HepG2 (cell line): ENCODE results near the gene RBM12. TPM values are rescaled to one million over a fixed set of nuclear protein-coding genes. Genes with fewer than 3 reads are reported as not detected.

Experiments used
- ARHGAP35 ChIP-seq: sonication (generic); formaldehyde crosslinking; IDR thresholded peaks from 2 replicates; pipeline ENCODE4 v1.9.0; 2022; ENCODE audit warnings: mild to moderate bottlenecking, inconsistent platforms, moderate library complexity, missing genetic modification reagents, borderline replicate concordance
- BCL6 ChIP-seq: IDR thresholded peaks from 2 replicates; pipeline ENCODE4 v1.6.1; 2016; ENCODE audit warnings: missing genetic modification reagents, missing compliant biosample characterization
- BCLAF1 ChIP-seq: fragments of 450-650 bp; IDR thresholded peaks from 2 replicates; pipeline ENCODE4 v1.6.1; 2017; ENCODE audit warnings: mild to moderate bottlenecking
- MXD1 ChIP-seq: sonication (generic); formaldehyde crosslinking; IDR thresholded peaks from 2 replicates; pipeline ENCODE4 v1.4.0; 2020; ENCODE audit warnings: mild to moderate bottlenecking, missing genetic modification reagents
- MYC ChIP-seq: sonication (generic); formaldehyde crosslinking; IDR thresholded peaks from 2 replicates; pipeline ENCODE4 v1.9.0; 2021; ENCODE audit warnings: missing genetic modification reagents, borderline replicate concordance
- PATZ1 ChIP-seq: sonication (generic); formaldehyde crosslinking; IDR thresholded peaks from 2 replicates; pipeline ENCODE4 v1.4.0; 2020; ENCODE audit warnings: missing genetic modification reagents
- RAD21 ChIP-seq: fragments of 450-650 bp; formaldehyde crosslinking; IDR thresholded peaks from 2 replicates; pipeline ENCODE4 v1.5.0; 2020; ENCODE audit warnings: mild to moderate bottlenecking
- REL ChIP-seq: sonication (generic); formaldehyde crosslinking; conservative IDR thresholded peaks from 2 replicates; pipeline ENCODE4 v1.8.0; 2022; ENCODE audit warnings: mild to moderate bottlenecking, missing genetic modification reagents, moderate library complexity
- TSC22D2 ChIP-seq: sonication (generic); formaldehyde crosslinking; IDR thresholded peaks from 2 replicates; pipeline ENCODE4 v1.5.1; 2020; ENCODE audit warnings: missing genetic modification reagents, mild to moderate bottlenecking, borderline replicate concordance
- ZC3H4 ChIP-seq: sonication (generic); formaldehyde crosslinking; IDR thresholded peaks from 2 replicates; pipeline ENCODE4 v1.4.0; 2020; ENCODE audit warnings: missing genetic modification reagents, borderline replicate concordance
- ZNF362 ChIP-seq: sonication (generic); formaldehyde crosslinking; IDR thresholded peaks from 2 replicates; pipeline ENCODE4 v1.4.0; 2020; ENCODE audit warnings: missing genetic modification reagents, mild to moderate bottlenecking, borderline replicate concordance
- ZNF597 ChIP-seq: sonication (generic); formaldehyde crosslinking; IDR thresholded peaks from 2 replicates; pipeline ENCODE4 v1.5.0; 2020; ENCODE audit warnings: missing genetic modification reagents
- ZNF75D ChIP-seq: sonication (generic); formaldehyde crosslinking; IDR thresholded peaks from 2 replicates; pipeline ENCODE4 v1.8.1; 2023; ENCODE audit warnings: missing genetic modification reagents, mild to moderate bottlenecking, borderline replicate concordance
- ZNF800 ChIP-seq: sonication (generic); formaldehyde crosslinking; IDR thresholded peaks from 2 replicates; pipeline ENCODE4 v1.4.0; 2020; ENCODE audit warnings: missing genetic modification reagents
- polyA plus RNA-seq, 8 experiments: library from polyadenylated mRNA; depleted of rRNA in 3 of 8; stranded (reverse) in 7 of 8; unstranded in 1 of 8; fragments of >200 nt; fragmentation: Illumina TruSeq in 4 of 8; extraction: Trizol in 4 of 8; gene quantifications; 2 replicates each; pipeline versions ENCODE4 v1.2.1 to v1.2.3, GENCODE V29; 2011 to 2016; ENCODE audit warnings: low read depth in 4 of 8, missing spikeins in 1 of 8, mixed read lengths in 1 of 8; ENCODE audit not compliant: insufficient read depth in 1 of 8
- total RNA-seq, 5 experiments: library from RNA; depleted of rRNA; stranded (reverse); fragments of >200 nt; fragmentation: Illumina TruSeq; extraction: Trizol; gene quantifications; 2 replicates each; pipeline ENCODE4 v1.2.3, GENCODE V29; 2016; ENCODE audit warnings: low read depth in 1 of 5

The RBM12 gene
- total and polyA plus RNA-seq, 2 of the 13 experiments (the other 11 are each of a cell fraction or from before 2014, with no cell fraction given) = 97.9 to 104 TPM

- TF ChIP-seq ZNF800 (CRISPR knock-in tag) (peak; percentile 94), TSC22D2 (CRISPR knock-in tag) (no peak), ZC3H4 (no peak), ZNF597 (CRISPR knock-in tag) (no peak), REL (CRISPR knock-in tag) (0 out of 2 replicates have a peak, but pooled peaks have one; percentile 45), ZNF362 (CRISPR knock-in tag) (no peak), ARHGAP35 (CRISPR knock-in tag) (no peak), MXD1 (peak; percentile 93), RAD21 (CRISPR knock-in tag) (peak; percentile 60), PATZ1 (CRISPR knock-in tag) (no peak), BCLAF1 (no peak), ZNF75D (CRISPR knock-in tag) (no peak), MYC (peak; percentile 54), BCL6 (CRISPR knock-in tag) (peak; percentile 27; the same call in 1 of the 2 replicates)
Measured at GRCh38 chr20:35600993-35601973, 63.4 kb downstream of the RBM12 start (continued).
